HG03139 (cell line): ENCODE measurements around the gene QPCTL.
"Not testable (repeated sequence)": the region's sequence is repeated elsewhere in the genome, so short reads cannot be mapped to it uniquely, and the experiment has no call there.

ENCODE experiments used
- ATAC-seq: cut with Tn5 transposase; IDR thresholded peaks from one replicate; pipeline ENCODE4 v1.9.1; 2021; ENCODE audit not compliant: unreplicated experiment

Gene QPCTL

DNA sequence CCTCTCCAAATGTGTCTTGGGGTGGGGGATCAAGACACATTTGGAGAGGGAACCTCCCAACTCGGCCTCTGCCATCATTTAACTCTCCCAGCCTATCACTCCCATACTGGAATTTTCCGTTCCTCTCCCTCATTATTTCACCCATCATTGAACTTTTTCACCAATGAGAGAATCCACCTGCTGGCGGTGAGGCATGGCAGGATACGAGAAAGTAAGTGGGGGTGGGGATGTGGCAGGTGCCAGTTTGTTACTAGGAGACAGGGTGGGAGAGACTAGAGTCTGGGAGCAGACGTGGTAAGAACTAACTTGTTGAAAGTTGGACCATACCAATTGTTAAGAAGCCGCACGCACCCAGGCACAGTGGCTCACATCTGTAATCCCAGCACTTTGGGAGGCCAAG, 17.5 kb upstream of the QPCTL start:
- no peak for ATAC-seq

DNA sequence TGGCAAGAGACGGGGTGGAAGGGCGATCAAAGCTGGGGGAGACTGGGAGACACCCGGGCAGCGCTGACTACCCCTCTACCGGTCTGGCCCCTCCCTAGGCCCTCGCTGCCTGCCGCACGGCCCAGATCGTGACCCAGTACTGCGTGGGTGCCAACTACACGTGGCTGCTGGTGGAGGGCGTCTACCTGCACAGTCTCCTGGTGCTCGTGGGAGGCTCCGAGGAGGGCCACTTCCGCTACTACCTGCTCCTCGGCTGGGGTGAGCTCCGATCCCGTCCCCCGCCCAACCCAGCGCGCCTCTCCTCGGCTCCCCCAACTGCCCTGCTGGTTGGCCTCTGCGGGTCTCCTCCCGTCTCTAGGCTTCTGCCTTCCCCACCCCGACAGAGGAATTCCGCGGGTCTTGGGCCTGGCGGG, 15.6 kb upstream of the QPCTL start:
- no peak for ATAC-seq

DNA sequence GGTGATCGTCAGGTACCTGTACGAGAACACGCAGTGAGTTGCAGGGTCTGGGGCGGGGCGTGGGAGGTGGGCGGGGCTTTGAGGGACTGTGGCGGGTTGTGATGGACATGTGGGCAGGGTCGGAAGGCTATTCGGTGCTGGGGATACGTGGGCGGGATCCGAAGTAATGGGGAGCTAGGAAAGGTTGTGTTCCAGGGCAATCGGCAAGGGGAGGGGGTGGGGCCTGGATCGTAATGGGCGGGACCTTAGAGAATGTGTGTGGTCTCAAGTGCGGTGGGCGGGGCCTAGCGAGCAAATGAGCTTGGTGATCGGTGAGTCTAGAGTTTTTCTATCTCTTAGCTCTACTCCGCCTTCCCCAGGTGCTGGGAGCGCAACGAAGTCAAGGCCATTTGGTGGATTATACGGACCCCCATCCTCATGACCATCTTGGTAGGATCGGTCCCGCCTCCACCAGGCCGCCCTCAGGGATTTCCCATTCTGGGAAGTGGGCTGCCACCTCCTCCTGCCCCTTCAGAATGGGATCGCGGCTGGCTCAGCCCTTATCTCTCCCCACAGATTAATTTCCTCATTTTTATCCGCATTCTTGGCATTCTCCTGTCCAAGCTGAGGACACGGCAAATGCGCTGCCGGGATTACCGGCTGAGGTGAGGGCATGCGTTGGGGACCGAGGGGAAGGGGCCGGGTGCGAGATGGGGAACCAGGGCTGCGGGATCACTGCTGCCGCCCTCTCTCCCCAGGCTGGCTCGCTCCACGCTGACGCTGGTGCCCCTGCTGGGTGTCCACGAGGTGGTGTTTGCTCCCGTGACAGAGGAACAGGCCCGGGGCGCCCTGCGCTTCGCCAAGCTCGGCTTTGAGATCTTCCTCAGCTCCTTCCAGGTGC, 14.9 kb upstream of the QPCTL start:
- peak; percentile 50 for ATAC-seq

DNA sequence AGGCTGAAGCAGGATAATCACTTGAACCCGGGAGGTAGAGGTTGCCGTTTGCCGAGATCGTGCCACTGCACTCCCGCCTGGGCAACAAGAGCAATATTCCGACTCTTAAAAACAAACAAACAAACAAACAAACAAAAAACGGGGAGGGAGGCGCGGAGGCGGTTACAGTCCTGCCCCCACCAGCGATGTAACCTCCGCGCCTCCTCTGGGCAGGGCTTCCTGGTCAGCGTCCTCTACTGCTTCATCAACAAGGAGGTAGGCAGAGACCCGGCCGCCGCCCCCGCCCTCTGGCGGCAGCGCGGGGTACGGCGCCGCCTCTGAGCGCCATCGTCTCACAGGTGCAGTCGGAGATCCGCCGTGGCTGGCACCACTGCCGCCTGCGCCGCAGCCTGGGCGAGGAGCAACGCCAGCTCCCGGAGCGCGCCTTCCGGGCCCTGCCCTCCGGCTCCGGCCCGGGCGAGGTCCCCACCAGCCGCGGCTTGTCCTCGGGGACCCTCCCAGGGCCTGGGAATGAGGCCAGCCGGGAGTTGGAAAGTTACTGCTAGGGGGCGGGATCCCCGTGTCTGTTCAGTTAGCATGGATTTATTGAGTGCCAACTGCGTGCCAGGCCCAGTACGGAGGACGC, 11.0 kb upstream of the QPCTL start:
- ATAC-seq, result no peak

DNA sequence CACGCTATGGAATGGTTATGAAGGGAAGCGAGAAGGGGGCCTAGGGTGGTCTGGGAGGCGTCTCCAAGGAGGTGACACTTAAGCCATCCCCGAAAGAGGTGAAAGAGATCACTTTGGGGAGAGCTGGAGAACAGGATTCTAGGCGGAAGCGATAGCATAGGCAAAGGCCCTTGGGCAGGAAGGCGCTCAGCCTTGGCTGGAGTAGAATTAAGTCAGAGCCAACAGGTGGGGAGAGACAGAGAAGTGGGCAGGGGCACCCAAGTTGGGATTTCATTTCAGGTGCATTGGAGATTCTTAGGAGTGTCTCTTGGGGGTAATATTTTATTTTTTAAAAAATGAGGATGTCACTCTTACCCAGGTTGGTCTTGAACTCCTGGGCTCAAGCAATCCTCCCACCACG, 10.3 kb upstream of the QPCTL start:
- ATAC-seq, result no peak

DNA sequence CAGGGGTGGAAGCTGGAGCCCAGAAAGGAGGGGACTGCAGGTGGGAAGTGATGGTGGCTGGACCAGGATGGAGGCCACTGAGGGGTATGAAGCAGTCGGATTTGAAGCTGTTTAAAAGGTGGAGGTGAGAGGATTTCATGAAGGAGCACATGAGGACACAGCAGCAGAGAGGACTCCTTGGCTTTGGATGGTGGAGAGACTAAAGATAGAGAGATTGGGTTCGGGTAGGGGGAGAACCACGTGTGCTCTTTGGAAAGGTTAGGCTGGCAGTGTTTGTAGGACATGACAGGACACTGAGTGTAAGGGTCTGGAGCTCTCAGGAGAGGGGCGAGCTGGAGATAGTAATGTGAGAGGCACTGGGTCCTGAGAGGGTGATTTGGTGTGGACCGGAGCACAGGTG, 9.6 kb upstream of the QPCTL start:
- ATAC-seq, result no peak

DNA sequence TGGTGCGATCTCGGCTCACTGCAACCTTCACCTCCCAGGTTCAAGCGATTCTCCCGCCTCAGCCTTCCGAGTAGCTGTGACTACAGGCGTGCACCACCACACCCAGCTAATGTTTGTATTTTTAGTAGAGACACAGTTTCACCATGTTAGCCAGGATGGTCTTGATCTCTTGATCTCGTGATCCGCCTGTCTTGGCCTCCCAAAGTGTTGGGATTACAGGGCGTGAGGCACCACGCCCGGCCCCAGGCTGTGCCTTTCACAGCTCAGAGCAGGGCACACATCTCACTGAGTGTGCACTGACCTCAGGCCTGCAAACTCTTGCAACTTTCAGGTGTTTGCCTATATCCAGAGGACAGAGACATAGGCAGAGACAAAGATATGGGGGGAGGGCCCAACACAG, 7.4 kb upstream of the QPCTL start:
- ATAC-seq, result not testable (repeated sequence)

DNA sequence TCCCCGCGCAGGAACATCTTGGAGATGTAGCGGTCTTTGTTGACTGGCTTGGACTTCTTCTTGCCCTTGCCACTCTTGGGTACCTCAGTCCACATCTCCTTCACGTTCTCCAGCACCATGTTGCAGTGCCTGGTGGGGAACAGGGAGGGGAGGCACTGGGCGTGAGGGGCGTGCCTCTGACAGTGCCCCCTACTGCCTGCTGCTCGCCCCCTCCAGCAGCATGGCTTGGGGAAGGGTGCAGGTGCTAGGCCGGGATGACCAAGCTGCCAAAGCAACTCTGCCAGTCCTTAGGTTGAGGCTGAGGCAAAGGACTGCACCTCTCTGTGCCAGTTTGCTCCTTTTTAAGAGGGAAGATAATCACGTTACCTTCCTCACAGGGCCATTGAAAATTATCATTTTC, 4.9 kb upstream of the QPCTL start:
- ATAC-seq, result no peak

DNA sequence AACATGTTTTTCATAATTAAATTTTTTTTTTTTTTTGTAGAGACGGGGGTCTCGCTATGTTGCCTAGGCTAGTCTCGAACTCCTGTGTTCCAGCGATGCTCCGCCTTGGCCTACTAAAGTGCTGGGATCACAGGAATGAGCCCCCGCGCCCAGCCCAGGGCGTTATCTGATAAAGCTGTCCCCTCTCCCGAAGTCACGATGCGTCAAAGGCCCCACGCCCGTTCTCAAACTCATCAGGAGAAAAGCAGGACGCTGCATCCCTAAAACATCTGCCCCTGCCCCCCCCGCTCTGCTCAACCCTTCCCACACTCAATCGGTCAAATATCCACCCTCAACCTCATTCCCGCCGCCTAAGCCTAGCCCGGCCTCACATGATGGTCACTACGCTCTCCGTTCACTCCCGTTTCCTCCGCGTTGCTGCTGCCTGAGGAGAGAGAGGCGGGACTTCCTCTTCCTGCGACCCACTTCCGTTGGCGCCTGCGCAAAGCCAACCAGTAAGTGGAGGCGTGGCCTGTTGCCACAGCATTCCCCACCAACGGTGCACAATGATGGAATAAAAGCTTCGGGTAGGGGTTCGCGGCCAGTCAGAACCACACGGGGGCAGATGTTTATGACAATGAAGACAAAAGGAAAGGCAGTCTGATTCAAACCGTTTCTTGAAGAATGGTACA, 815 bp upstream of the QPCTL start, which contains the start of gene SNRPD2:
SNRPD2 (minus strand) TSS at position 438 of the 671 bp plus-strand sequence; CDS start at position 373, 65 bp downstream.
- ATAC-seq, result peak; percentile 38

DNA sequence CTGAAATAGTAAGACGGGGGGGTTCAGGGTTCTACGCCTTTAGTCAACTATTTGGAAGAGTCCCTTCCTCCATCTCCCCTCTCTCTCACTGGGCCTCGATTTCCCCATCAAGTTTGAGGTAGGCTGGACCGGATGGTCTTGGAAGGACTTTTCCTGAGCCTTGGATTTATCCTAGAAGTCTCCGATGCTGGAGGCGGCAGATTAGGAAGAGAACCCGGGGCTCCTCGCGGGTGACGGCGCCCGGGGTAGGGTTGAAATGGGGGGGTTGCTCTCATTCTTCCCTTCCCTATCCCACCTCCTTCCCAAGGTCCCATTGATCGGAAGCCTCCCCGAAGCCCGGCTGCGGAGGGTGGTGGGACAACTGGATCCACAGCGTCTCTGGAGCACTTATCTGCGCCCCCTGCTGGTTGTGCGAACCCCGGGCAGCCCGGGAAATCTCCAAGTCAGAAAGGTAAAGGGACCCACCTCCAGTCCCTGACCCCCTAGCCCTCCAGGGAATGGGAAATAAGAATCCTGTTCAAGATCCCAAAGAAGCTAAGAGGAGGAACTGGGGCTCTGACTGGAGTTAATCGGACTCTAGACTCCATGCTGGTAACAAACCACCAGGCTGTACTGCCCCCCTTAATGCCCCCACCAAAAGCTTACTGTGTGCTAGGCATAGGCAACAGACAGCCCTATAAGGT, 781 bp downstream of the QPCTL start:
- no peak for ATAC-seq

DNA sequence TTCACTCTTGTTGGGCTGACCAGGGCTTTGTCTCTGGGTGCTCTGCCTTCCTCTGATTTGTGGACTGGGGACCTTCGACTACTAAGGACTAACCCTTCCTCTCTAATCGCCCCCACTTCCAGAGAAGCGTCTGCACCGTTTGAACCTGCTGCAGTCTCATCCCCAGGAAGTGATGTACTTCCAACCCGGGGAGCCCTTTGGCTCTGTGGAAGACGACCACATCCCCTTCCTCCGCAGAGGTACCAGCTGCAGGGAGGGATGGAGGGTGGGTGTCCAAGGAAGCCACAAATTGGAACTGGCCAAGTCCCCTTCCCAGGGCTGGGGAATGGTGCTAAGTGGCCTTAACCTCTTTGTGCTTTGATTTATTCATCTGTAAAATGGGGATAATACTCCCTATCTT, 9.2 kb downstream of the QPCTL start:
- no peak for ATAC-seq

DNA sequence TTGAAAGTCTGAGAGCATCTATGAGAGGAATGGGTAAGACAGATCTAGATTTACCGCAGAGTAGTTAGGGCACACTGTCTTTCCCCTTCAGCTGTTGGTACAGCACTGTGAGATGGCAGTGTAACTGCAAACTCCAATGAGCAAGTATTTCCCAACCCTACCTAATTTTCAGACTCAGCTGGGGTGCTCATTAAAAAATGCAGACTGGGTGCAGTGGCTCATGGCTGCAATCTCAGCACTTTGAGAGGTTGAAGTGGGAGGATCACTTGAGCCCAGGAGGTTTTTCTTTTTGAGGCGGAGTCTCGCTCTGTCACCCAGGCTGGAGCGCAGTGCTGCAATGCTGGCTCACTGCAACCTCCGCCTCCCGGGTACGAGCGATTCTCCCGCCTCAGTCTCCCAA, 12.6 kb downstream of the QPCTL start:
- no peak for ATAC-seq

DNA sequence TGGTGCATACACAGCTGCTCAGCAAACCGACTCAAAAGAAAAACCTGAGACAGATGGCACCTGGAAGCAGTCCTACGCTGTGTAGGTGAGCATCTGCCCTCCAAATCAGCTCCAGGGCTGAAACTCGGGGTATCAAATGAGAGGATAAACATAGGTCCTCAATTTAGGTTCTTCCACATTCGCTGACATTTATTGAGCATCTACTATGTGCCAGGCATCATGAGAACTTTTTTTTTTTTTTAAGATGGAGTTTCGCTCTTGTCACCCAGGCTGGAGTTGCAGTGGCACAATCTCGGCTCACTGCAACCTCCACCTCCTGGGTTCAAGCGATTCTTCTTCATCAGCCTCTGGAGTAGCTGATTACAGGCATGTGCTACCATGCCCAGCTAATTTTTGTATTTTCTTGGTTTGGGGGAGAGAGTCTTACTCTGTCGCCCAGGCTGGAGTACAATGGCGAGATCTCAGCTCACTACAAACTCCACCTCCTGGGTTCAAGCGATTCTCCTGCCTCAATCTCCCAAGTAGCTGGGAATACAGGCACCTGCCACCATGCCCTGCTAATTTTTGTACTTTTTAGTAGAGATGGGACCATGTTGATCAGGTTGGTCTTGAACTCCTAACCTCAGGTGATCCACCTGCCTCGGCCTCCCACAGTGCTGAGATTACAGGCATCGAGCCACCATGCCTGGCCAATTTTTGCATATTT, 13.4 kb downstream of the QPCTL start:
- no peak for ATAC-seq

DNA sequence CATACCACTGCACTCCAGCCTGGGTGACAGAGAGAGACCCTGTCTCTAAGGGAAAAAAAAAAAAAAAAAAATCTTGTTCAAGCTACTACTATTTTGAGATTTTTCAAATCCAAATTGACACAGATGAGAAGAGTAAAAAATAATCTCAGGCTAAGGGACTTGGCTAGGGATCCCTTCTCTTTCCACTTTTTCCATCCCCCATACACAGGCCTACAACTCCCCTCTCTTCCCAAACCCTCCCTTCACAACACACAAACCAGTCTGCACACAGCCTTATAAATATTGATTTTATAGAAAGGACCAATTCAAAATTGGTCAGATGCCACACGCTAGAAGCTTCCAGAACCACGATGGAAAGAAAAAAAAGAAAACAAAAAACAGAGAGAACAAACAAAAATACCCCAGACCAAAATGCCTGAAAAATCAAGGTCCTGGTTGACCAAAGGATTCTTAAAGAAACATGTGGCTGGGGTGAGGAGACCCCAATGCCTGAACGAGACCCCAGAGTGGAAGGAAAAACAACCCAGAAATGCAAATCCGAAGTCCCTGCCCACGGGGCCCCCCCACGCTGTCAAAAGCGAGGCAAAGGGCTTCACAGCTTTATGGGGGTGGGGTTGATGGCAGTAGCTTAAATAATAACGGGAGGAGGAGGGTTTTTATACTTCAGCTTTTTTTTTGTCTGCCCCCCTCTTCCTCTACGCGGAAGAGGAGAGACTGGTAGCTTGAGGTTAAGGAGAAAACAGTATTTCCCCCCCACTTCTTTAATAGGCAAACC, 18.1 kb downstream of the QPCTL start:
- ATAC-seq, result no peak

DNA sequence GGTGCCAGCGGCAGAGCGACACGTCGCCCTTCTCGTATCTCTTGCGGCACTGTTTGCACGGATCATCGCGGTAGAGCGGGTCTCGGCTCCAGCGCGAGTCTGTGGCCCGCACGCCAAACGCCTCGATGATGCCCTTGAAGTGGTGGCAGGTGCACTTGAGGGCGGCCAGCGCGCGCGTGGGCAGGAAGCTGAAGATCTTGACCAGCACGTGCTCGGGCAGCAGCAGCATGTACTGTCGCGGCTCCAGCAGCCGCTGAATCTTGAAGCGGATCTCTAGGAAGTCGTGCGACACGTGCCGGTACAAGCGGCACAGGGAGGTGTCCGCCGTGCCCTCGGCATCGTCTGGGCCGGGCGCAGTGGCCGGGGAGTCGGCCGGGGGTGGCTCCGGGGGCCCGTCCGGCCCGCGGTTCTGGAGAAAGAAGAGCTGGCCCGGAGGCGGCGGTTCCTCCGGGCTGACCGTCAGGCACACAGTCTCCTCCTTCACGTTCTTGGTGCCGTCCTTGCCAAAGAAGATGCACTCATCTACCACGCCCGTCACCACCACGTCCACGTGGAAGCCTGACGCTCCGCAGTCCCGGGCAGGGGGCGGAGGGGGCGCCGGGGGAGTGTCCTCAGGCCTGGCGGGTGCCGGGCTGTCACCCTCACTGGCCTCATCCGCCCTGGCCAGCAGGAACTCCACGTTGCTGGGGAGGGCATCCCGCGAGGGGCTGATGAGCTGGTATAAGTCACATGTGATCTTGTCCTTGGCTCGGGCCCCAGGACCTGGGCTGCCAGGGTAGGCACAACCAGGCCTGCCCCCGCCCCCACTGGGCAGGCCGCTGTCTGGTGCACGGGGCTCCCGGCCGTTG, 19.6 kb downstream of the QPCTL start:
- no peak for ATAC-seq

DNA sequence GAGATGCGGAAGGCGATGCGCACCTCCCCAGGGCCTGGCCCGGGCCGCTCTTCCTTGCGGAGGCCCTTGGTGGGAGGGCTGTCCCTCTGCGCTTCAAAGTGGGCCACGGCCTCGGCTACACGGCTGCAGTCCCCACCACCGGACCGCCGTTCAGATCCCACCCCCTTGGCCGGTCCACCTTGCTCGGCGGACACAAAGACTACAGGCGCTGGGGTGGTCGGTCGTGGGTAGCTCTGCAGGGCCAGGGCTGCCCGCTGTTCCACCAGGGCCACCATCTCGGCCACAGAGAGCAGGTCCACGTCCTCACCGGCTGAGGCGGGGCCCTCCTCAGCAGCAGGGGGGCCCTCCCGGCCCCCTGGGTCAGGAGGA, 20.2 kb downstream of the QPCTL start:
- no peak for ATAC-seq

DNA sequence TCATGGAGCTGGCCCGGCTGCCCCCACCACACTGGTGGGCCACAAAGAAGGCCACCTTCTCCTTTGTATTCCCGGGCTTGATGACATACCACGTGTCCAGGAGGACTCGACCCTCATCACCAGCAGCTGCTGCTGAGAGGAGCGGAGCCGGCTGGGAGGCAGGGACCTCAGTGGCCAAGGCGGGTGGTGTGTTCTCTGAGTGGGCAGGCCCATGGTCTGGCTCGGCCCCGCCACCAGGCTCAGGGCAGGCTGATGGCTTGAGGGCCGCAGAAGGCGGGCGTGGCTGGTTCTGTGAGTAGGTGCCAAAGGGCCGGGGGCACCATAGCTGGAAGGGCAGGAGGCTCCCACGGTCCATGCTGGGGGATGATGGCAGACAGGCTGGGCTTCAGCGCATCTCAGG, 20.7 kb downstream of the QPCTL start:
- no peak for ATAC-seq

DNA sequence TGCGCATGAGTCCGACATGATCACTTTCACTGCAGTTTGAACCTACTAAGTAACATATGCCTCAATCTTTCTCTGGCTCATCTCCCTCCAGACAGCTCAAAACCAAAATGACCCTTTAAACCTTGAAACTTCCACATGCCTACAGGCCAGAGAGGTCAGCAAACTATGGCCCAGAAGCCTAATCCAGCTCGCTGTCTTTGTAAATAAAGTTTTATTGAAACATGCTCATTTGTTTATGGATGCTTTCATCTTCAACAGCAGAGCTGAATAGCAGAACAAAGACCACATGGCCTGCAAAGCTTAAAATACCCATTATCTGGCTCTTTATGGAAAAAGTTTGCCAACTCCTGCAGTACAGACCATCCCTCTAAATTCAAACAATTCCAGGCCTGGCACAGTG, 22.7 kb downstream of the QPCTL start:
- ATAC-seq, result no peak
